Measurements from ENCODE around the gene KCNH2. TPM values are rescaled to one million over a fixed set of nuclear protein-coding genes. Genes with fewer than 3 reads are reported as not detected.
A peak's percentile ranks its signal among the peaks of the same experiment; 100 is the strongest.

KCNH2 gene
- total and polyA plus RNA-seq, 2 of the 13 experiments (the other 11 are each of a cell fraction or from before 2014, with no cell fraction given): 0.09 to 0.11 TPM

GRCh38 chr7:151017953-151018420 is 39.9 kb upstream of the KCNH2 start (continued):
- no peak for TF ChIP-seq ZBTB43 (CRISPR knock-in tag; conservative IDR thresholded peaks at IDR 0.05)
- no peak for TF ChIP-seq POLR2A (IDR thresholded peaks at IDR 0.05; ENCODE audit: insufficient read depth in 1 of 2, low read depth in 2 of 2, low read length in 2 of 2)
- TF ChIP-seq CERS6 (CRISPR knock-in tag; IDR thresholded peaks at IDR 0.05): no peak
- no peak for TF ChIP-seq ZNF766 (CRISPR knock-in tag; IDR thresholded peaks at IDR 0.05; ENCODE audit: borderline replicate concordance)
- peak; percentile 46; the same call in 1 of the 2 replicates for TF ChIP-seq HDAC2 (CRISPR knock-in tag; IDR thresholded peaks at IDR 0.05)
- TF ChIP-seq EED (CRISPR knock-in tag; IDR thresholded peaks at IDR 0.05): no peak
- no peak for TF ChIP-seq ZFP37 (CRISPR knock-in tag; IDR thresholded peaks at IDR 0.05; ENCODE audit: borderline replicate concordance)
- TF ChIP-seq GPN1 (CRISPR knock-in tag; IDR thresholded peaks at IDR 0.05; ENCODE audit: borderline replicate concordance): no peak
- no peak for TF ChIP-seq DPF2 (CRISPR knock-in tag; IDR thresholded peaks at IDR 0.05; ENCODE audit: borderline replicate concordance, low read depth)
- no peak for TF ChIP-seq ZXDC (CRISPR knock-in tag; IDR thresholded peaks at IDR 0.05)
- no peak for TF ChIP-seq SIN3B (IDR thresholded peaks at IDR 0.05; ENCODE audit: low read length)
- no peak for TF ChIP-seq ZNF672 (CRISPR knock-in tag; IDR thresholded peaks at IDR 0.05)
- TF ChIP-seq ZBTB37 (CRISPR knock-in tag; IDR thresholded peaks at IDR 0.05): no peak
- TF ChIP-seq RFX1 (IDR thresholded peaks at IDR 0.05): no peak
- no peak for TF ChIP-seq ZNF761 (CRISPR knock-in tag; conservative IDR thresholded peaks at IDR 0.05)
- TF ChIP-seq UBTF (CRISPR knock-in tag; IDR thresholded peaks at IDR 0.05): peak; percentile 38; the same call in 1 of the 2 replicates
- TF ChIP-seq ISX (CRISPR knock-in tag; conservative IDR thresholded peaks at IDR 0.05): no peak
- no peak for TF ChIP-seq SMARCE1 (IDR thresholded peaks at IDR 0.05; ENCODE audit: borderline replicate concordance)
- TF ChIP-seq MBD4 (IDR thresholded peaks at IDR 0.05; ENCODE audit: borderline replicate concordance, low read length): no peak
- no peak for TF ChIP-seq KLF11 (CRISPR knock-in tag; IDR thresholded peaks at IDR 0.05)
- TF ChIP-seq CBX2 (IDR thresholded peaks at IDR 0.05; ENCODE audit: low read depth, low read length): no peak
- no peak for TF ChIP-seq CBX2 (CRISPR knock-in tag; IDR thresholded peaks at IDR 0.05; ENCODE audit: low read depth)
- TF ChIP-seq ZNF564 (CRISPR knock-in tag; IDR thresholded peaks at IDR 0.05): no peak
- no peak for TF ChIP-seq GLI4 (CRISPR knock-in tag; IDR thresholded peaks at IDR 0.05; ENCODE audit: borderline replicate concordance)
- TF ChIP-seq REXO4 (CRISPR knock-in tag; IDR thresholded peaks at IDR 0.05; ENCODE audit: borderline replicate concordance): no peak

All from HepG2 (cell line).